SK-N-MC (cell line): Measurements from ENCODE around the gene OSGEP.

Experiments used
- EZH2 ChIP-seq: fragments of 200-600 bp; sonication (generic); IDR thresholded peaks from one replicate; pipeline ENCODE4 v1.6.1; 2017; ENCODE audit warnings: antibody characterized with exemption
- FOXP2 ChIP-seq: optimal IDR thresholded peaks from 2 replicates; pipeline ENCODE3; 2011; ENCODE audit warnings: mild to moderate bottlenecking, moderate library complexity; ENCODE audit not compliant: insufficient read depth; ENCODE audit errors: extremely low read length, control extremely low read depth
- POLR2AphosphoS5 ChIP-seq: IDR thresholded peaks from 2 replicates; pipeline ENCODE4 v1.6.1; 2012; ENCODE audit warnings: mild to moderate bottlenecking, low read depth, low read length, borderline replicate concordance

- TF ChIP-seq POLR2AphosphoS5 (no peak), EZH2 (no peak), FOXP2 (no peak)
These were observed 14.1 kb downstream of the OSGEP start for GRCh38 chr14:20440465-20440864.
